GM12878 (cell line): Measurements from ENCODE around the gene SLC7A1. TPM values are rescaled to one million over a fixed set of nuclear protein-coding genes. Genes with fewer than 3 reads are reported as not detected.

Experiments
- ATAC-seq: fragments of 200-7000 bp; cut with Tn5 transposase; 3 replicates; pipeline ENCODE4 v1.9.1; 2020; ENCODE audit warnings: mild to moderate bottlenecking, moderate library complexity
- BruUV-seq: library from RNA; stranded (reverse); fragments of 400-500 nt; replicated peaks from 2 replicates; lab custom pipeline; 2021; lab: Mats Ljungman, UMichigan
- CTCF ChIA-PET: fragments of 300-600 bp; sonication (Branson Sonifier 250); formaldehyde crosslinking; extraction: SDS; loops from one replicate; lab custom pipeline; 2021; ENCODE audit warnings: inconsistent platforms; lab: Yijun Ruan, JAX
- POLR2A ChIA-PET: fragments of 350-600 bp; formaldehyde crosslinking; extraction: SDS; loops from one replicate; lab custom pipeline; 2021; ENCODE audit warnings: inconsistent platforms; lab: Charles Lee
- RAD21 ChIA-PET: fragments of 300-600 bp; sonication (Branson Sonifier 250); formaldehyde crosslinking; loops from one replicate; lab custom pipeline; 2023; ENCODE audit warnings: antibody characterized with exemption; ENCODE audit not compliant: unreplicated experiment; lab: Charles Lee
- SMC1A ChIA-PET: fragments of 300-600 bp; sonication (Branson Sonifier 250); formaldehyde crosslinking; loops from one replicate; lab custom pipeline; 2023; ENCODE audit not compliant: unreplicated experiment, uncharacterized antibody; lab: Charles Lee
- DNase-seq: peaks from one replicate; pipeline ENCODE4 v3.0.0-alpha.2; 2011; ENCODE audit warnings: low read depth, low spot score
- FAIRE-seq: peaks from 3 replicates; lab custom pipeline; 2011; peaks lifted over from hg19 to GRCh38; lab: Jason Lieb, UNC
- H2AFZ ChIP-seq: 2 replicates; pipeline ENCODE4 v1.6.0; 2011; ENCODE audit warnings: low read depth, low read length, control low read depth; ENCODE audit not compliant: control insufficient read depth
- H3K27ac ChIP-seq: 2 replicates; pipeline ENCODE4 v1.5.1; 2011; ENCODE audit warnings: control low read depth; ENCODE audit not compliant: control insufficient read depth, insufficient read depth
- H3K27me3 ChIP-seq, 2 experiments: replicated peaks in 1 of 2; 2 replicates each; pipeline versions ENCODE4 v1.6.0 to v1.6.1; 2011; ENCODE audit warnings: low read length in 1 of 2; ENCODE audit not compliant: control insufficient read depth in 2 of 2, insufficient read depth in 2 of 2
- H3K36me3 ChIP-seq, 2 experiments: 2 replicates each; pipeline ENCODE4 v1.5.1; 2011; ENCODE audit warnings: low read length in 1 of 2; ENCODE audit not compliant: control insufficient read depth in 2 of 2, insufficient read depth in 2 of 2
- H3K4me1 ChIP-seq: 2 replicates; pipeline ENCODE4 v1.6.1; 2011; ENCODE audit warnings: mild to moderate bottlenecking, low read length, moderate library complexity, mixed read lengths; ENCODE audit not compliant: control insufficient read depth, insufficient read depth
- H3K4me2 ChIP-seq: 2 replicates; pipeline ENCODE4 v1.6.0; 2011; ENCODE audit warnings: control low read depth; ENCODE audit not compliant: control insufficient read depth, insufficient read depth
- H3K4me3 ChIP-seq: fragments of 200-600 bp; sonication (generic); 2 replicates; pipeline ENCODE4 v1.5.1; 2016
- H3K79me2 ChIP-seq: 2 replicates; pipeline ENCODE4 v1.6.0; 2011; ENCODE audit warnings: low read length; ENCODE audit not compliant: control insufficient read depth, insufficient read depth
- H3K9ac ChIP-seq: 2 replicates; pipeline ENCODE4 v1.8.0; 2011; ENCODE audit warnings: low read length, control low read depth, mixed read lengths; ENCODE audit not compliant: control insufficient read depth, insufficient read depth
- H3K9me3 ChIP-seq: replicated peaks from 3 replicates; pipeline ENCODE4 v1.5.1; 2011; ENCODE audit warnings: mild to moderate bottlenecking, low read length; ENCODE audit not compliant: control insufficient read depth, insufficient read depth
- H4K20me1 ChIP-seq: 2 replicates; pipeline ENCODE4 v1.6.0; 2011; ENCODE audit not compliant: control insufficient read depth, insufficient read depth
- BMI1 ChIP-seq: fragments of 450-650 bp; IDR thresholded peaks from 2 replicates; pipeline ENCODE4 v1.6.1; 2016; ENCODE audit warnings: mild to moderate bottlenecking, moderate library complexity, borderline replicate concordance
- CHD2 ChIP-seq: IDR thresholded peaks from 2 replicates; pipeline ENCODE4 v1.6.1; 2011; ENCODE audit warnings: low read depth, low read length, improper control_type of control experiment, borderline replicate concordance
- CHD4 ChIP-seq: fragments of 200-600 bp; sonication (generic); IDR thresholded peaks from 2 replicates; pipeline ENCODE4 v1.6.1; 2016; ENCODE audit warnings: mild to moderate bottlenecking
- ETV6 ChIP-seq, 2 experiments: fragments of 450-650 bp in 1 of 2; IDR thresholded peaks in 1 of 2; conservative IDR thresholded peaks in 1 of 2; 2 replicates each; pipeline ENCODE4 v1.6.1; 2014; ENCODE audit warnings: antibody characterized with exemption in 1 of 2, borderline replicate concordance in 1 of 2, low read depth in 1 of 2, mild to moderate bottlenecking in 1 of 2, moderate library complexity in 1 of 2
- FOS ChIP-seq: IDR thresholded peaks from 3 replicates; pipeline ENCODE4 v1.6.1; 2011; ENCODE audit warnings: borderline replicate concordance; ENCODE audit not compliant: insufficient read length; ENCODE audit errors: extremely low read depth
- HDGF ChIP-seq: fragments of 450-650 bp; IDR thresholded peaks from 2 replicates; pipeline ENCODE4 v1.6.1; 2016; ENCODE audit warnings: antibody characterized with exemption
- JUNB ChIP-seq: IDR thresholded peaks from 2 replicates; pipeline ENCODE4 v1.6.1; 2016; ENCODE audit warnings: antibody characterized with exemption, mild to moderate bottlenecking
- MLLT1 ChIP-seq: fragments of 450-650 bp; IDR thresholded peaks from 2 replicates; pipeline ENCODE4 v1.6.1; 2016; ENCODE audit warnings: mild to moderate bottlenecking
- POLR2AphosphoS5 ChIP-seq: IDR thresholded peaks from 2 replicates; pipeline ENCODE4 v1.6.1; 2011; ENCODE audit warnings: mild to moderate bottlenecking, low read length, inconsistent platforms
- RAD51 ChIP-seq: fragments of 450-650 bp; IDR thresholded peaks from 2 replicates; pipeline ENCODE4 v1.6.1; 2016; ENCODE audit warnings: moderate library complexity, mild to moderate bottlenecking, inconsistent platforms
- RCOR1 ChIP-seq: conservative IDR thresholded peaks from 2 replicates; pipeline ENCODE4 v1.6.1; 2012; ENCODE audit warnings: low read depth, low read length, improper control_type of control experiment
- SRF ChIP-seq, 2 experiments: IDR thresholded peaks; 2 replicates each; pipeline ENCODE4 v1.6.1; 2011; ENCODE audit warnings: low read depth in 2 of 2, low read length in 2 of 2, mild to moderate bottlenecking in 1 of 2, moderate library complexity in 1 of 2
- TBL1XR1 ChIP-seq: IDR thresholded peaks from 2 replicates; pipeline ENCODE4 v1.6.1; 2012; ENCODE audit warnings: low read depth, low read length, improper control_type of control experiment
- ZNF217 ChIP-seq: fragments of 450-650 bp; IDR thresholded peaks from 2 replicates; pipeline ENCODE4 v1.6.1; 2017; ENCODE audit warnings: antibody characterized with exemption, mild to moderate bottlenecking
- ZSCAN29 ChIP-seq: fragments of 450-650 bp; IDR thresholded peaks from 2 replicates; pipeline ENCODE4 v1.6.1; 2017; ENCODE audit warnings: mild to moderate bottlenecking, moderate library complexity
- WGBS: methylation state at CpG from one replicate; pipeline ENCODE4 v1.1.6; 2016; ENCODE audit warnings: low lambda C conversion rate; ENCODE audit not compliant: insufficient replicate concordance, insufficient coverage; ENCODE audit errors: missing lambda C conversion rate; 5-methylcytosine and 5-hydroxymethylcytosine counted together
- in situ Hi-C: fragments of 300-500 bp; cut with MboI; formaldehyde crosslinking; loops from 9 replicates; pipeline ENCODE4 v1.14.3; 2018; ENCODE audit warnings: mixed read lengths
- intact Hi-C: fragments of 100-400 bp; cut with micrococcal nuclease; formaldehyde crosslinking; loops from one replicate; pipeline ENCODE4 v1.14.2; 2022; ENCODE audit not compliant: unreplicated experiment
- polyA plus RNA-seq, 11 experiments: library from polyadenylated mRNA; depleted of rRNA in 4 of 11; unstranded in 6 of 11; stranded (reverse) in 5 of 11; fragments of >200 nt; fragmentation: Nextera tagmentation in 4 of 11; fragmentation: Illumina TruSeq in 1 of 11; extraction: Ambion mirVana in 4 of 11; extraction: Trizol in 1 of 11; gene quantifications; 1 replicate in 1 of 11; 2 replicates in 10 of 11; pipeline versions ENCODE4 v1.2.1 to v1.2.3, GENCODE V29; 2011 to 2016; ENCODE audit warnings: inconsistent platforms in 2 of 11, missing spikeins in 2 of 11, low read depth in 1 of 11
- total RNA-seq, 4 experiments: library from RNA; depleted of rRNA in 3 of 4; stranded (reverse); fragments of >200 nt in 3 of 4; fragmentation: Illumina TruSeq in 1 of 4; extraction: Trizol in 1 of 4; gene quantifications; 2 replicates each; pipeline versions ENCODE4 v1.2.1 to v1.2.3, GENCODE V29; 2013 to 2021
- TF ChIP-seq, protein P1 (sequence below): fragments of 450-650 bp; IDR thresholded peaks from 2 replicates; pipeline ENCODE4 v1.6.1; 2017; ENCODE audit warnings: low read depth, mild to moderate bottlenecking, moderate library complexity
- TF ChIP-seq, protein P2 (sequence below): fragments of 450-650 bp; IDR thresholded peaks from 2 replicates; pipeline ENCODE4 v1.6.1; 2017; ENCODE audit warnings: antibody characterized with exemption, mild to moderate bottlenecking, moderate library complexity
- TF ChIP-seq, protein P3 (sequence below): fragments of 450-650 bp; IDR thresholded peaks from 2 replicates; pipeline ENCODE4 v1.6.1; 2017; ENCODE audit warnings: mild to moderate bottlenecking

Gene SLC7A1
- total and polyA plus RNA-seq, 10 of the 15 experiments (the other 5 are each of a cell fraction or from before 2014, with no cell fraction given): 6.4 to 91.7 (median 23.4) TPM

GRCh38 chr13:29605860-29606526 lies 10.5 kb upstream of the SLC7A1 start:
- POLR2A ChIA-PET: no interaction called here
- CTCF ChIA-PET: no interaction called here
- intact Hi-C loops: no loop called here
- TF ChIP-seq CHD4: no peak
- no peak for TF ChIP-seq TBL1XR1
- no peak for TF ChIP-seq SRF (IDR thresholded peaks at IDR 0.05; ENCODE audit: low read depth in 2 of 2, low read length in 2 of 2)
- TF ChIP-seq ETV6 (conservative IDR thresholded peaks at IDR 0.05 in 1 of 2, IDR thresholded peaks at IDR 0.05 in 1 of 2; ENCODE audit: borderline replicate concordance in 1 of 2, low read depth in 1 of 2): no peak
- TF ChIP-seq, protein P1, sequence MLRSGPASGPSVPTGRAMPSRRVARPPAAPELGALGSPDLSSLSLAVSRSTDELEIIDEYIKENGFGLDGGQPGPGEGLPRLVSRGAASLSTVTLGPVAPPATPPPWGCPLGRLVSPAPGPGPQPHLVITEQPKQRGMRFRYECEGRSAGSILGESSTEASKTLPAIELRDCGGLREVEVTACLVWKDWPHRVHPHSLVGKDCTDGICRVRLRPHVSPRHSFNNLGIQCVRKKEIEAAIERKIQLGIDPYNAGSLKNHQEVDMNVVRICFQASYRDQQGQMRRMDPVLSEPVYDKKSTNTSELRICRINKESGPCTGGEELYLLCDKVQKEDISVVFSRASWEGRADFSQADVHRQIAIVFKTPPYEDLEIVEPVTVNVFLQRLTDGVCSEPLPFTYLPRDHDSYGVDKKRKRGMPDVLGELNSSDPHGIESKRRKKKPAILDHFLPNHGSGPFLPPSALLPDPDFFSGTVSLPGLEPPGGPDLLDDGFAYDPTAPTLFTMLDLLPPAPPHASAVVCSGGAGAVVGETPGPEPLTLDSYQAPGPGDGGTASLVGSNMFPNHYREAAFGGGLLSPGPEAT: no peak
- no peak for TF ChIP-seq POLR2AphosphoS5
- TF ChIP-seq, protein P2, sequence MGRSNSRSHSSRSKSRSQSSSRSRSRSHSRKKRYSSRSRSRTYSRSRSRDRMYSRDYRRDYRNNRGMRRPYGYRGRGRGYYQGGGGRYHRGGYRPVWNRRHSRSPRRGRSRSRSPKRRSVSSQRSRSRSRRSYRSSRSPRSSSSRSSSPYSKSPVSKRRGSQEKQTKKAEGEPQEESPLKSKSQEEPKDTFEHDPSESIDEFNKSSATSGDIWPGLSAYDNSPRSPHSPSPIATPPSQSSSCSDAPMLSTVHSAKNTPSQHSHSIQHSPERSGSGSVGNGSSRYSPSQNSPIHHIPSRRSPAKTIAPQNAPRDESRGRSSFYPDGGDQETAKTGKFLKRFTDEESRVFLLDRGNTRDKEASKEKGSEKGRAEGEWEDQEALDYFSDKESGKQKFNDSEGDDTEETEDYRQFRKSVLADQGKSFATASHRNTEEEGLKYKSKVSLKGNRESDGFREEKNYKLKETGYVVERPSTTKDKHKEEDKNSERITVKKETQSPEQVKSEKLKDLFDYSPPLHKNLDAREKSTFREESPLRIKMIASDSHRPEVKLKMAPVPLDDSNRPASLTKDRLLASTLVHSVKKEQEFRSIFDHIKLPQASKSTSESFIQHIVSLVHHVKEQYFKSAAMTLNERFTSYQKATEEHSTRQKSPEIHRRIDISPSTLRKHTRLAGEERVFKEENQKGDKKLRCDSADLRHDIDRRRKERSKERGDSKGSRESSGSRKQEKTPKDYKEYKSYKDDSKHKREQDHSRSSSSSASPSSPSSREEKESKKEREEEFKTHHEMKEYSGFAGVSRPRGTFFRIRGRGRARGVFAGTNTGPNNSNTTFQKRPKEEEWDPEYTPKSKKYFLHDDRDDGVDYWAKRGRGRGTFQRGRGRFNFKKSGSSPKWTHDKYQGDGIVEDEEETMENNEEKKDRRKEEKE: no peak
- TF ChIP-seq FOS: no peak
- no peak for TF ChIP-seq JUNB
- no peak for TF ChIP-seq RCOR1
- TF ChIP-seq, protein P3, sequence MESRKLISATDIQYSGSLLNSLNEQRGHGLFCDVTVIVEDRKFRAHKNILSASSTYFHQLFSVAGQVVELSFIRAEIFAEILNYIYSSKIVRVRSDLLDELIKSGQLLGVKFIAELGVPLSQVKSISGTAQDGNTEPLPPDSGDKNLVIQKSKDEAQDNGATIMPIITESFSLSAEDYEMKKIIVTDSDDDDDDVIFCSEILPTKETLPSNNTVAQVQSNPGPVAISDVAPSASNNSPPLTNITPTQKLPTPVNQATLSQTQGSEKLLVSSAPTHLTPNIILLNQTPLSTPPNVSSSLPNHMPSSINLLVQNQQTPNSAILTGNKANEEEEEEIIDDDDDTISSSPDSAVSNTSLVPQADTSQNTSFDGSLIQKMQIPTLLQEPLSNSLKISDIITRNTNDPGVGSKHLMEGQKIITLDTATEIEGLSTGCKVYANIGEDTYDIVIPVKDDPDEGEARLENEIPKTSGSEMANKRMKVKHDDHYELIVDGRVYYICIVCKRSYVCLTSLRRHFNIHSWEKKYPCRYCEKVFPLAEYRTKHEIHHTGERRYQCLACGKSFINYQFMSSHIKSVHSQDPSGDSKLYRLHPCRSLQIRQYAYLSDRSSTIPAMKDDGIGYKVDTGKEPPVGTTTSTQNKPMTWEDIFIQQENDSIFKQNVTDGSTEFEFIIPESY: no peak
- no peak for TF ChIP-seq ZNF217
- no peak for TF ChIP-seq MLLT1
- no peak for TF ChIP-seq CHD2
- no peak for TF ChIP-seq HDGF
- TF ChIP-seq BMI1: no peak
- no peak for TF ChIP-seq ZSCAN29
- no peak for TF ChIP-seq RAD51

More at GRCh38 chr13:29605860-29606526, 10.5 kb upstream of the SLC7A1 start:
- Histone ChIP-seq H4K20me1 (no peaks in the 10 kb centered on the region), H3K79me2 (no peaks in the 10 kb centered on the region), H3K27me3 (peaks cover 0 to 1% of the 10 kb centered on the region in 2 experiments; a peak in 1 of 4 replicates), H3K27ac (no peak overlapping the region), H3K4me3 (no peak overlapping the region), H3K4me2 (no peak overlapping the region), H2AFZ (no peak overlapping the region), H3K36me3 (no peaks in the 10 kb centered on the region), H3K9ac (no peak overlapping the region), H3K9me3 (no peaks in the 10 kb centered on the region), H3K4me1 (no peaks in the 10 kb centered on the region)
- SMC1A ChIA-PET: no interaction called here
- no peak for DNase-seq
- ATAC-seq: no peak
- RAD21 ChIA-PET: no interaction called here
- in situ Hi-C loops: no loop called here
- no peak for FAIRE-seq
- WGBS: 27% methylated on average over 8 of the region's 8 CpGs
- BruUV-seq: no TSS peak
